ENCODE results near the gene FES. TPM values are rescaled to one million over a fixed set of nuclear protein-coding genes. Genes with fewer than 3 reads are reported as not detected.
A peak's percentile ranks its signal among the peaks of the same experiment; 100 is the strongest.
"Not testable (repeated sequence)": the region's sequence is repeated elsewhere in the genome, so short reads cannot be mapped to it uniquely, and the experiment has no call there.

FES gene
- total RNA-seq, 1 donor from 2014 or later: 3.7 TPM

DNA sequence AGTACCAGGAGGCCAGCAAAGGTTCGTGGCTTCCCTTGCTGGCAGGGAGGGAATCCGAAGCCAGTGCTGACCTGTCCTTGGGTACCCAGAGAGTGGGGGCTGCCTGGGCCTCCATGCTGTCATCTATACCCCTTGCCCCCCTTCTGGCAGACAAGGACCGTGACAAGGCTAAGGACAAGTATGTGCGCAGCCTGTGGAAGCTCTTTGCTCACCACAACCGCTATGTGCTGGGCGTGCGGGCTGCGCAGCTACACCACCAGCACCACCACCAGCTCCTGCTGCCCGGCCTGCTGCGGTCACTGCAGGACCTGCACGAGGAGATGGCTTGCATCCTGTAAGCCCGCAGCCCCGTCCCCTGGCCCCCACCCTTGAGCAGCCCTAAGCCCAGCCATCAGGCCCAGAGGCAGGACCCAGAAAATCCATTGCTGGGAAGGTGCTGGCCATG, 2.8 kb downstream of the FES start:
- FAIRE-seq: no peak
- no peak for DNase-seq (ENCODE audit: low spot score in 2 of 2)

DNA sequence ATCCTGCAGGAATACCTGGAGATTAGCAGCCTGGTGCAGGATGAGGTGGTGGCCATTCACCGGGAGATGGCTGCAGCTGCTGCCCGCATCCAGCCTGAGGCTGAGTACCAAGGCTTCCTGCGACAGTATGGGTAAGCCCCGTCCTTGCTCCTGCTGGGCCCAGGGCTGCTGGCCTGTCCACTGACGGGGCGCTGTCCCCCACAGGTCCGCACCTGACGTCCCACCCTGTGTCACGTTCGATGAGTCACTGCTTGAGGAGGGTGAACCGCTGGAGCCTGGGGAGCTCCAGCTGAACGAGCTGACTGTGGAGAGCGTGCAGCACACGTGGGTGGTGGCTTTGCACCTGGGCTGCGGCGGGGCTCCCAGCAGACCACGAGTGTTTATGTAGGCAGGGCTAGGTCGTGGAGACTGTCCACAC, 5.0 kb downstream of the FES start:
- FAIRE-seq: no peak
- no peak for DNase-seq (ENCODE audit: low spot score in 2 of 2)

DNA sequence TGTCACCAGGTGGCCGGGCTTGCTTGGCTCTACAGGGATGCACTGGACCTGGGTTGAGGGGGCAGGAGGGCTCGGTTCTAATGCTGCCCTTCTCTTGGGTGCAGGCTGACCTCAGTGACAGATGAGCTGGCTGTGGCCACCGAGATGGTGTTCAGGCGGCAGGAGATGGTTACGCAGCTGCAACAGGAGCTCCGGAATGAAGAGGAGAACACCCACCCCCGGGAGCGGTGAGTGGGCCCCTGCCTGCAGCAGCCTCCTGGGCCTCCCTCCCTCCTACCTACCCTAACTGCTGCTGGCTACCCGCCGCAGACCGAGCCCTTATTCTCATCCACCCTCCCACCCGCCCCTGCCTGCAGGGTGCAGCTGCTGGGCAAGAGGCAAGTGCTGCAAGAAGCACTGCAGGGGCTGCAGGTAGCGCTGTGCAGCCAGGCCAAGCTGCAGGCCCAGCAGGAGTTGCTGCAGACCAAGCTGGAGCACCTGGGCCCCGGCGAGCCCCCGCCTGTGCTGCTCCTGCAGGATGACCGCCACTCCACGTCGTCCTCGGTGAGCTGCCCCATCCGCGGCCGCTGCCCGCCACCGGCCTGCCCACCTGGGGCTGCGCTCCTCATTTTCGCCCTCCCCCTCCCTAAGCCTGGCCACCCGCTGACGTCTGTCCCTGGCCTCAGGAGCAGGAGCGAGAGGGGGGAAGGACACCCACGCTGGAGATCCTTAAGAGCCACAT, 5.6 kb downstream of the FES start:
- FAIRE-seq: no peak
- no peak for DNase-seq (ENCODE audit: low spot score in 2 of 2)

DNA sequence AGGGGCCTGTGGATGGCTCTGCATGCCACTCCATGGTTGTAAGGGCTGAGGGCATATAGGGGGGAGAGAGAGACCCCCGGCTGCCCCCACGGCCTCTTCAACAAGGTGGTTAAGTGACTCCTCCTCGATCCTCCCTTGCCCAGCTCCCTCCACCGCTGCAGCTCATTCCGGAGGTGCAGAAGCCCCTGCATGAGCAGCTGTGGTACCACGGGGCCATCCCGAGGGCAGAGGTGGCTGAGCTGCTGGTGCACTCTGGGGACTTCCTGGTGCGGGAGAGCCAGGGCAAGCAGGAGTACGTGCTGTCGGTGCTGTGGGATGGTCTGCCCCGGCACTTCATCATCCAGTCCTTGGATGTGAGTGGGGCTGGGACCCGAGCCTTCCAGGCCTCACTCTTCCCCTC, 6.5 kb downstream of the FES start:
- FAIRE-seq: no peak
- no peak for DNase-seq (ENCODE audit: low spot score in 2 of 2)

DNA sequence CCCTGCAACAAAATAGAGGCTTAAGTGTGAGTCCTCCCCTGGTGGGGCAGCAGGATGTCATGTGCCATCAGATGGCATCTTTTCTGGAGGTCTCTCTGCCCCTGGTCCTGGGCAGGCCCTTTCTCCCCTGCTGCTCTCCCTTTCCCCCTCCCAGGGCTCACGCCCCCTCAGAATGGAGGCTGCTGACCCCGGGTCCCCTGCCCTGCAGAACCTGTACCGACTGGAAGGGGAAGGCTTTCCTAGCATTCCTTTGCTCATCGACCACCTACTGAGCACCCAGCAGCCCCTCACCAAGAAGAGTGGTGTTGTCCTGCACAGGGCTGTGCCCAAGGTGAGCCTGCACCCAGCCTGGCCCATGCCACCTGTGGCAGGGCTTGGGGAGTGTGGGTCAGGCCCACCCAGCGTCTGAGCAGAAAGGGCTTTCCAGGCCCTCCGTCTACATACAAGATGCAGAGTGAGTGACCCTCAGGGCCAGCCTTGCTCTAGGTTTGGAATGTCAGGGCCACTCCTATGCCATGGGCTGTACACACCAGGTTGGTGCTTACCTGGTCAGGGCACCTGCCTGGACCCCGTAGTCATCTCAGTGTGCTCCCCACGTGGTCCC, 7.1 kb downstream of the FES start:
- FAIRE-seq (no peak), DNase-seq (ENCODE audit: low spot score in 2 of 2) (no peak)

DNA sequence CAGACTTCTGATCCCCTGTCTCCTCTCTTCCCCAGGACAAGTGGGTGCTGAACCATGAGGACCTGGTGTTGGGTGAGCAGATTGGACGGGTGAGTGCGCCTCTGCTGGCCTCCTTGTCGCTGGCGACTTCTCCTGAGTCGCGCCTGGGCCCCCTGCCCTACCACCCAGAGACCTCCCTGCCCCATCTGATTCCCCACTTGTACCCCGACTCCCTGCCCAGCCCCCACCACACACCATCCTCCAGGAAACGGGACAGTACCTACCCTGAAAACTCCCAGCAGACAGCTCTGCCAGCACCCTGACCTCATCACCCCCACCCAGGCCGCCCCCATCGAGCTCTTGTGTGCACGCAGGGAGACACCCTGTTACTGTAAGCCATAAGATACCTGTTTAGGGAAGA, 7.7 kb downstream of the FES start:
- FAIRE-seq: no peak
- no peak for DNase-seq (ENCODE audit: low spot score in 2 of 2)

DNA sequence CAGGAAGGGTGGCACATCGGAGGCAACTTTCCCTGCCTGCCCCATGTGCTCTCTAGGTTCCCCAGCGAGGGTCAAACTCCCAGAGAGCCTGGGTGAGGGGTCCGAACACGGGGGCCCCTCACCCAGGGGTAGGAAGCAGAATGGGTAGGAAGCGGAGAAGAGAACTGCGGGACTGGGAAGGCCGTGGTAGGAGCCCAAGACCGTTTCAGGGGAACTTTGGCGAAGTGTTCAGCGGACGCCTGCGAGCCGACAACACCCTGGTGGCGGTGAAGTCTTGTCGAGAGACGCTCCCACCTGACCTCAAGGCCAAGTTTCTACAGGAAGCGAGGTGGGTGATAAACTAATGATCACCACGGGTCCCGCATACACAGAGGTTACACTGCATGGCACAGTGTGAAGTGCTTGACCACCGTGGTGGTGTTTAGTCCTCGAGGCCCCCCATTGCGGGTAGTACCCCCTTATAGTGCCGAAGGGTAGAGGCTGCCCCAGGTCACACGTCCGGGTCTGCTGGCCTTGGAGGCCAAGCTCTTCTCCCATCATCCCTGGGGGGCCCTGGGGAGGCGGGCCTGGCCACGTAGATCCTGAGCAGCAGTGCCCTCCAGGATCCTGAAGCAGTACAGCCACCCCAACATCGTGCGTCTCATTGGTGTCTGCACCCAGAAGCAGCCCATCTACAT, 8.3 kb downstream of the FES start:
- no peak for FAIRE-seq
- DNase-seq (ENCODE audit: low spot score in 2 of 2): no peak

DNA sequence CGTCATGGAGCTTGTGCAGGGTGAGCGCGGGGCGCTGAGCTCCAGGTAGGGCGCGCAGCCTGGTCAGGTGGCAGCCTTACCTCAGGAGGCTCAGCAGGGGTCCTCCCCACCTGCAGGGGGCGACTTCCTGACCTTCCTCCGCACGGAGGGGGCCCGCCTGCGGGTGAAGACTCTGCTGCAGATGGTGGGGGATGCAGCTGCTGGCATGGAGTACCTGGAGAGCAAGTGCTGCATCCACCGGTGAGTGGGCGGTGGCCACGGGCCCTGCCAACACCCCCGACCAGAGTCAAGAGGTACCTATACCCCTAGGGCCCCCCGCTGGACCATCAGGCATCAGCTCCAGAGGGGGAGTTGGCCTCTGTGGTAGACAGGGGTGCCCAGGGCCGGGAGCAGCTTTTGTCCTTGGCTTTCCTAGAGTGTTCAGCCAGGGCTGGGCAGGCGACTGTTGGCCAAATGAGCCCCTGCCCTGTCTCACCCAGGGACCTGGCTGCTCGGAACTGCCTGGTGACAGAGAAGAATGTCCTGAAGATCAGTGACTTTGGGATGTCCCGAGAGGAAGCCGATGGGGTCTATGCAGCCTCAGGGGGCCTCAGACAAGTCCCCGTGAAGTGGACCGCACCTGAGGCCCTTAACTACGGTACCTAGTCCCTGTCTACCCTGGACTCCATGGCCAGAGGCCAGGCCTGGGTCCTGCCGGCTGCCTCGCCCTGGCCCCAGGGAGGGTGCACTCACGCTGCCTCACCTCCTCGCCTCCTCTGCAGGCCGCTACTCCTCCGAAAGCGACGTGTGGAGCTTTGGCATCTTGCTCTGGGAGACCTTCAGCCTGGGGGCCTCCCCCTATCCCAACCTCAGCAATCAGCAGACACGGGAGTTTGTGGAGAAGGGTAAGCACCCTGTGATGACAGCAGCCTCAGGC, 9.1 kb downstream of the FES start:
- FAIRE-seq (no peak), DNase-seq (ENCODE audit: low spot score in 2 of 2) (no peak)

DNA sequence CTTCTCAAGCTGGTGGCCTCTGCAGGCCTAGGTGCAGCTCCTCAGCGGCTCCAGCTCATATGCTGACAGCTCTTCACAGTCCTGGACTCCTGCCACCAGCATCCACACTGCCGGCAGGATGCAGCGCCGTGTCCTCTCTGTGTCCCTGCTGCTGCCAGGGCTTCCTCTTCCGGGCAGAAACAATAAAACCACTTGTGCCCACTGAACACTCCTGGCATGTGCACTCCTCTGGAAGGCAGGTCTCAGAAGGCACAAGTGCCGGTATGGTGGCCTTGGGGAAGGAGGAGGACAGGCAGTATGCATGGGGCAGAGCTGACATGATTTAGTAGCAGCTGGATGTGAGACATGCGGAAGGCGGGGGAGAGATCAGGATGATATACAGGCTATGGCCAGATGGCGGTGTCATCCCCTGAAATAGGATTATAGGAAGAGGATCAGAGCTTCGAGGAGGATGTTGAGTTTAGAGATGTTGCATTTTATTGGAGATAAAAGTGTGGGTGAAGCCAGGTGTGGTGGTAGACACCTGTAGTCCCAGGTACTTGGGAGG, 11.3 kb downstream of the FES start:
- FAIRE-seq: no peak
- no peak for DNase-seq (ENCODE audit: low spot score in 2 of 2)

DNA sequence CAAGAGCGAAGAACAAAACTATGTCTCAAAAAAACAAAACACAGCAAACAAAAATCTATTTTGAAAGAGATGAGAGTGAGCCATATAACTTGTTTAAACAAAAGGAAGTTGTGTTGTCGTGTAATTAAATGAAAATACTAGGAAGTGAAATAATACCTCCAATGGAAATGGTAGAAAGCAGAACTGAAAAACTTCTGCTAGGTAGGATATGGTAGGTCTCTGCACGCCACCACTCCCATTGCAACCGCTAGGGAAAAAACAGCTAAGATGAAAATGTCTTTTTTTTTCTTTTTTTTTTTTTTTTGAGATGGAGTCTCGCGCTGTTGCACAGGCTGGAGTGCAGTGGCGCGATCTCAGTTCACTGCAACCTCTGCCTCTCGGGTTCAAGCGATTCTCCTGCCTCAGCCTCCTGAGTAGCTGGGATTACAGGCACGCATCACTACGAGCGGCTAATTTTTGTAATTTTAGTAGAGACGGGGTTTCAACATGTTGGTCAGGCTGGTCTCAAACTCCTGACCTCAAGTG, 12.9 kb downstream of the FES start:
- not testable (repeated sequence) for DNase-seq (ENCODE audit: low spot score in 2 of 2); FAIRE-seq

DNA sequence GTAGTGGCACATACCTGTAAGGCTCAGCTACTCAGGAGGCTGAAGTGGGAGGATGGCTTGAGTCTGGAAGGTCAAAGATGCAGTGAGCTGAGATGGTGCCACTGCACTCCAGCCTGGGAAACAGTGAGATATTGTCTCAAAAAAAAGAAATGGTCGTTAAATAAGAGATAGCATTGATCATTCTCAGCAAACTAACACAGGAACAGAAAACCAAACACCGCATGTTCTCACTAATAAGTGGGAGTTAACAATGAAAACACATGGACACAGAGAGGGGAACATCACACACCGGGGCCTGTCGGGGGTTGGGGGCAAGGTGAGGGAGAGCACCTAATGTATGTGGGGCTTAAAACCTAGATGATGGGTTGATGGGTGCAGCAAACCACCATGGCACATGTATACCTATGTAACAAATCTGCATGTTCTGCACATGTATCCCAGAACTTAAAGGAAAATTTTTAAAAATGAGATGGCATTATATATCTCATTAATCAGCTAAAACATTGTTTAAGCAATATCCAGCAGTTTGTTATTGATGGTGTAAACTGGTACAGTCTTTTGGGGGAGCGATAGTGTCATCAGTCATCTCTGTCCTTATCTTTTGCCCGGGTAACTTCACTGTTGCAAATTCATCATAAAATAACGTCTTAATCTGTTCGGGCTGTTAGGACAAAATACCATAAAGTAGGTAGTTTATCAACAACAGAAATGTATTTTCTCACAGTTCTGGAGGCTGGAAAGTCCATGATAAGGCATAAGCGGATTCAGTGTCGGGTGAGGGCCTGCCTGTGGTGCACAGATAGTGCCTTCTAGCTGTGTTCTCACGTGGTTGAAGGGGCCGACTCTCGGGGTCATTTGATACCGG, 17.1 kb downstream of the FES start:
- no peak for DNase-seq (ENCODE audit: low spot score in 2 of 2)
- FAIRE-seq: no peak

DNA sequence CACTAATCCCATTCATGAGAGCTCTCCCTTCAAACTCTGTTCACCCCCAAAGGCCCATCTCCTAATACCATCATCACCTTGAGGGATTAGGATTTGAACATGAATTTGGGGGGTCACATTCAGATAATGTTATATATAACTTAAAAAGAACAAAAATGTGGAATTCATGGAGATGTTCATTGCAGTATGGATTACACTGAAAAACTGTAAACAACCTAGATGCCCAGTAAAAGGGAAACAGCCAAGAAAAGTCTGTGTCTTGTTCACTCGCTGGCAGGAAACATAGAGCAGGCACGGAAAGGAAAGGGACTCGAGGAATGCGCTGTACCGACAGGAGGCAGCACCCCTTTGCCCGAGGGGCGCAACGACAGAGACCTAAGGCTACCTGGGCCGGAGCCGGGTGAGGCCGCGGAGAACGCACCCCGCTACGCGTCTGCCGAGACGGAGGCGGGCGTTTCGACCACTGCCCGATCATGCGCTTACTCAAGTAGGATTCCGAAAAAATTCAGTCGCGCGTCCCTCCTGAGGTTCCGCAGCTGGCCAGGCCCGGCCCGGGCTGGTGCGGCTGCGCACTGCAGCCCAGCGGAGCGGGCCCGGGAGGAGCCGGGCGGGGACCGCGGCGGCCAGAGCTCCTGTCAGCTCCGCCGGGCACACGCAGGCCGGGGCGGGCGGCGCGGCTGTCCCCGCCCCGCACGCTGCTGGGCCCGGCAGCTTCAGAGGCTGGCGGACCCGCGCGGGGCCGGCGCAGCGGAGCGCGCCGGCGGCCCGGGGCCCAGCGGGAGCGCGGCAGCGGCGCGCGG, 17.9 kb downstream of the FES start:
- no peak for FAIRE-seq
- peak; percentile 86 to 90 for DNase-seq (ENCODE audit: low spot score in 2 of 2)

DNA sequence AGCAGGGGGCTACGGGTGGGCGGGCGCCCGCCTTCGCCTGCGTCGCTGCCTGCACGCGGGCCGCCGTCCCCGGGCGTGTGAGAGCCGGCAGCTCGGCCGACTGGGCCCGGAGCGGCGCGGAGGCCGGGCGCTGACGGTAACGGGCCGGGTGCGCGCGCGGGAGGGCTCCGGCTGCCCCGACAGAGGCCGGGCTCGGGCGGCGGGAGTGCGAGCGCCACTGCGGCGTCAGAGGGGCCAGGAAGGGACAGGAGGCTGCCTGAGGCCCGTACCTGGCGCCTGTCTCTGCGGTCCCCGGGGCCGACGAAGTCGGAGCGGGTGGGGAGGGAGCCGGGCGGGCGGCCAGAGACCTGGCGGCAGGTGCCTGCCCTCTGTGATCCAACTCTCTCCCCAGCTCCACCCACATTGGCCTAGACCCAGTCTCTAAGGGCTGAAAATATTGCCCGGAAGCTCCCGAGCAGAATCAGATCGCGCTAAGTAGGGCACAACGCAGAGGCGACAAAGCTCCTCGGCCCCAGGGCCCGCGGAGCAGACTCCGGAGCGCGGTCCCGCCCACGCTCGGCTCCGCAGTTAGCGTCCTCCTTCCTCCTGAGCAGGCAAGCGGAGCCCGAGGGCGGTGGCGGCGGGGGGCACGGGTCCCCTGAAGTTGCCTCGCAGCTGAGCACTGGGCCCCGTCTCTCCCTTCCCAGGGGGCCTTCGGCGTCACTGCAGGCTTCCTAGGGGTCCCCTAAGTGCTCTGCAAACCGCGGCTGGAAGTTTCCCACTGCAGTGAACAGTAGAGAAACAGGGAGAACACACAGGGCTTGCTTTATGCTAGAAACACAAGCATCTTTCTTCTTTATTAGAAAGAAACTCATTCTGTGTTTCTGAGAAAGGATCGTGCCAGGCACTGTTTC, 18.8 kb downstream of the FES start, which contains the start of gene MAN2A2:
TSS of gene MAN2A2 (plus strand) at position 463 of the 893 bp plus-strand sequence. CDS start 906 bp downstream, outside the sequence.
- no peak for FAIRE-seq
- peak; percentile 77 to 80 for DNase-seq (ENCODE audit: low spot score in 2 of 2)

DNA sequence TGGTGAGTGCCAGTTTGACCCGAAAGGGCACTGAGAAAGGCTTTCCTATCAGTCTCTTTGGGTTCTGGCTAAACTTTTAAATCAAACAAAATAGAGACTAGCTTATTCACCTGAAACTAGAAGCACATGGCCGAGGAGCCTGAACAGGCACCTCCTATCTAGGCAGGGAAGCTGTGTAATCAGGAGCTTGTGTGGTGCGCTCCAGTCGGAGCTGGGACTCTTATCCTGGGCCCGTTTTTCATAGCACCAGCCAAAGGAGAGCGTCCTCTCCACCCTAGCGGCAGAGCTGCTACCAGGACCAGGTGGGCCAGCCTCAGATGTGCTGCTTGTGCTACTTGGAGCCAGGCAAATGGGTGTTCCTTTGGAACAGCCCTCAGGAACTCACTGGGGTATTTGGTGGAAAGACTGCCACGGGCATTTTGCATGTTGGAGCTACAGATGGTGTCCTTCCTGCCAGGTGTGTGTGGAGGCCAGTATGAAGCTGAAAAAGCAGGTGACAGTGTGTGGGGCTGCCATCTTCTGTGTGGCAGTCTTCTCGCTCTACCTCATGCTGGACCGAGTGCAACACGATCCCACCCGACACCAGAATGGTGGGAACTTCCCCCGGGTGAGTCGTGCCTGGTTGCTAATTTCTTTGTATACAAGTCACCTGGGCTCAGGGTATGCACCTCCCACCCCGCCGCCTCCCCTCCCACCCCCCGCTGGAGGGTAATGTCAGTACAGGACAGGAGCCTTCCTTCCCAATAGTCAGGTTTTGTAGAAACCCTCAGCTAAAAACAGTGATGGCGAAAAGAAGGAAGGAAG, 19.6 kb downstream of the FES start:
- DNase-seq (ENCODE audit: low spot score in 2 of 2) (peak in 1 of 2 donors; percentile 46), FAIRE-seq (no peak)

DNA sequence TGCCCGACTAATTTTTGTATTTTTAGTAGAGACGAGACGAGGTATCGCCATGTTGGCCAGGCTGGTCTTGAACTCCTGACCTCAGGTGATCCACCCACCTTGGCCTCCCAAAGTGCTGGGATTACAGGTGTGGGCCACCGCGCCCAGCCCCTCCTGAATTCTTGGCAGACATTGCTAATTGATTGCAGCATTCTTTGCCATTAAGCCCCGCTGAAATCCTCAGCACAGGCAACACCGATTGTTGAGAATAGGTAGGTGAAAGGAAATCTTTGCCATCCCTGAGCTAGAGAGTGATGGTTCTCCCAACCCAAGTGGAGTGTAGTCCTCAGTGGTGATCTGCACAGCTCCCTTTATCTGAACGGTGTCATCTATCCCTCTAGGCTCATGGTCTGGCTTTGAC, 20.4 kb downstream of the FES start:
- no peak for FAIRE-seq
- no peak for DNase-seq (ENCODE audit: low spot score in 2 of 2)
